ENCODE measurements around the gene COL9A3. TPM values are rescaled to one million over a fixed set of nuclear protein-coding genes. Genes with fewer than 3 reads are reported as not detected.
A peak's percentile ranks its signal among the peaks of the same experiment; 100 is the strongest.

The COL9A3 gene
- total RNA-seq (1 to 10 TPM in 8 of 9 donors, under 1 TPM in 1; 0.67 to 6.0 (median 1.9) TPM), polyA plus RNA-seq (1 to 10 TPM; 2.0 to 4.7 TPM)
- long read RNA-seq, donor 1, partial matches to known transcripts, result 2 of 4 reads
- long read RNA-seq, donor 1, other reads (novel, unspliced or antisense), result 1 of 4 reads
- long read RNA-seq, donor 2, partial matches to known transcripts, result 1 of 1 reads
- long read RNA-seq, donor 2, other reads (novel, unspliced or antisense), result 0 of 1 reads
- long read RNA-seq, donor 3, partial matches to known transcripts, result 2 of 4 reads
- long read RNA-seq, donor 3, other reads (novel, unspliced or antisense), result 1 of 4 reads

DNA sequence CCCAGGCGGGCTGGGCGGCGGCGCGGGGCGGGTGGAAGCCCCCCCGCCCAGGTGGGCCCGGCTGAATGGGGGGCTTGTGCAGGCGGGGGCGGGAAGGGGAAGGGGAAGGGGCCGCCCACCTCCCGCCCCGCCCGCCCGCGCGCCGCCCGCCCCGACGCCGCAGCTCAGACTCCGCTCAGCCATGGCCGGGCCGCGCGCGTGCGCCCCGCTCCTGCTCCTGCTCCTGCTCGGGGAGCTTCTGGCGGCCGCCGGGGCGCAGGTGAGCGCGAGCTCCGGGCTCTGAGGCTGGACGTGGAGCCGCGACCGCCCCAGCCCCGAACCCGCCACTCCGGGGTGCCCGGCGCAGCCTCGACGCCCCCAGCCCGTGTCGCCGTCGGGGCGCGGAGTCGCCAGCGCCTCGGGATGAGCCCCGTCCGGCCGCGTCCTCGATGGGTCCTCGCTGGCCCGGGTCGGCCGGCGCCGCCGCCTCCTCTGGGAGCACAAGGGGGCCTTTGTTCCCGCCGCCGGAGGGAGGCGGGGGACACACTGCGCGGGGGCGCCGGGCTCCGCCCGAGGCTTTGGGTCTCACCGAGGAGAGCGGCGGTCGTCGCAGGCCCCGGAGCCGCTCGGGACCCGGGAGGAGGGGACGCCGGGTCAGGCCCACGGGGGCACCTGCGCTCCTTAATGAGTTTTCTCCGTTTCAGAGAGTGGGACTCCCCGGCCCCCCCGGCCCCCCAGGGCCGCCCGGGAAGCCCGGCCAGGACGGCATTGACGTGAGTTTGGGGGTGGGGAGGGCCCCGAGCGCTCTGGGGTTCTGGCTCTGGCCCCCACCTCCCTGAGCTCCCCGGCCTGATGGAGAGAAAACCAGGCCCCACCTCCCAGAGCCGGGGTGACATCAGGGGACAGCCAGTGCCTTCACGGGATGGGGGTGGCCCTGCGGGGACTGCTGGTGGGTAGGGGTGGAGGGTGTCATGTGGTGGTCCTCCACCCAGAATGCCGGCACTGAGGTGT, at the start of gene COL9A3:
COL9A3 (plus strand) TSS at position 167 of the 990 bp plus-strand sequence; CDS start at position 182, 15 bp downstream.
- Histone ChIP-seq H3K27ac (peak within 1 kb of the TSS in 4 of 12 donors; percentile 13 to 64 (median 45)), H3K4me1 (peaks cover 0 to 57% (median 40%) of the 10 kb centered on the region in 12 donors), H3K27me3 (peaks cover 8 to 44% (median 31%) of the 10 kb centered on the region in 9 donors), H3K9me3 (no peaks in the 10 kb centered on the region), H3K4me3 (peak within 1 kb of the TSS; percentile 15 to 50 (median 38)), H3K36me3 (peaks cover 0 to 16% (median 12%) of the 10 kb centered on the region in 9 donors)
- no peak for ATAC-seq
- no peak for DNase-seq
- WGBS, 4 donors, result 9 to 53% (median 9%) methylated on average over 3 to 108 of the region's 108 CpGs
- TF ChIP-seq POLR2A (IDR thresholded peaks at IDR 0.05), result no peak
- TF ChIP-seq, protein P1, sequence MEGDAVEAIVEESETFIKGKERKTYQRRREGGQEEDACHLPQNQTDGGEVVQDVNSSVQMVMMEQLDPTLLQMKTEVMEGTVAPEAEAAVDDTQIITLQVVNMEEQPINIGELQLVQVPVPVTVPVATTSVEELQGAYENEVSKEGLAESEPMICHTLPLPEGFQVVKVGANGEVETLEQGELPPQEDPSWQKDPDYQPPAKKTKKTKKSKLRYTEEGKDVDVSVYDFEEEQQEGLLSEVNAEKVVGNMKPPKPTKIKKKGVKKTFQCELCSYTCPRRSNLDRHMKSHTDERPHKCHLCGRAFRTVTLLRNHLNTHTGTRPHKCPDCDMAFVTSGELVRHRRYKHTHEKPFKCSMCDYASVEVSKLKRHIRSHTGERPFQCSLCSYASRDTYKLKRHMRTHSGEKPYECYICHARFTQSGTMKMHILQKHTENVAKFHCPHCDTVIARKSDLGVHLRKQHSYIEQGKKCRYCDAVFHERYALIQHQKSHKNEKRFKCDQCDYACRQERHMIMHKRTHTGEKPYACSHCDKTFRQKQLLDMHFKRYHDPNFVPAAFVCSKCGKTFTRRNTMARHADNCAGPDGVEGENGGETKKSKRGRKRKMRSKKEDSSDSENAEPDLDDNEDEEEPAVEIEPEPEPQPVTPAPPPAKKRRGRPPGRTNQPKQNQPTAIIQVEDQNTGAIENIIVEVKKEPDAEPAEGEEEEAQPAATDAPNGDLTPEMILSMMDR (IDR thresholded peaks at IDR 0.05), result no peak
- intact Hi-C loops (cut with DNase I), result no loop called here

GRCh38 chr20:62768234-62768546, 48.7 kb upstream of the COL9A3 start:
- H3K9me3 ChIP-seq, result no peaks in the 10 kb centered on the region
- no peaks in the 10 kb centered on the region for H3K36me3 ChIP-seq
- ATAC-seq (no peak), DNase-seq (peak in 2 of 5 donors; percentile 1 to 23)
- no peak for TF ChIP-seq POLR2A (IDR thresholded peaks at IDR 0.05)
- TF ChIP-seq, protein P1 (IDR thresholded peaks at IDR 0.05), result no peak
- H3K27me3 ChIP-seq, result peaks cover 0 to 54% (median 10%) of the 10 kb centered on the region in 9 donors
- intact Hi-C loops (cut with DNase I), result no loop called here
- no peak overlapping the region for H3K4me3 ChIP-seq
- H3K27ac ChIP-seq, result no peak overlapping the region
- WGBS, 4 donors, result 83 to 85% (median 84%) methylated on average over 7 to 8 of the region's 8 CpGs
- peaks cover 0 to 9% (median 0%) of the 10 kb centered on the region in 12 donors for H3K4me1 ChIP-seq

DNA sequence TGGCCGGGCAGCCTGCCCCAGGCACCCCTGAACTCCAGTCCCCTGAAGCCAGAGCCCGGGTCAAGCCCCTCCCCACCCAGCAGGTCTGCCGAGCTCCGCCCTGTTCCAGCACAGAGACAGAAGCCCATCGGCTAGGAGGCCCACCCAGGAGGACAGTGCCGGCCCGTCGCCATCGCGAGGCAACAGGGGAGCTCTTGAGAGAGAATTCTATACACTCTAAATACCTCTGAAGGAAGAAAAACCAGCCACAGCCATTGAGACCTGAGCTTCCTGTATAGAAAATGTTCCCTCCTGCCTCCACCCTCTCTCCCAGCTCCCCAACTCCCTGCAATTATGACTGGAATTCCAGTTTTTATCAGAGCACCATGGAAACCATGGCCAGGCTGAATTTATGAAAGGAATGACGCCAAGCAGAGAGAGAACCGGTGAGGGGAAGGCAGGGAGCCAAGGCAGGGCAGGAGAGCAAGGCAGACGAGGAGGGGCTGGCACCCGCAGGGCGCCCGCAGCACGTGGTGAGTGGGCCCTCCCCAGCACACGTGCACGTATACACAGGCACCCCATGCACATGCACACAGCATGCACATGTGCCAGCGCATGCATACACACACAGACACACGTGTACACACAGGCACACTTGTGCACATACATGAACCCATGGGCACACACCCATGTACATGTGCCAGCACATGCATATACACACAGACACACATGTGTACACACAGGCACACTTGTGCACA, 48.1 kb upstream of the COL9A3 start:
- Histone ChIP-seq H3K36me3 (no peaks in the 10 kb centered on the region), H3K27ac (no peak overlapping the region), H3K27me3 (peaks cover 0 to 49% (median 9%) of the 10 kb centered on the region in 9 donors), H3K4me3 (no peak overlapping the region), H3K9me3 (no peaks in the 10 kb centered on the region), H3K4me1 (peaks cover 0 to 9% (median 0%) of the 10 kb centered on the region in 12 donors)
- intact Hi-C loops (cut with DNase I), result no loop called here
- 42 to 47% (median 43%) methylated on average over 17 to 21 of the region's 21 CpGs for WGBS, 4 donors
- TF ChIP-seq, protein P1 (IDR thresholded peaks at IDR 0.05), result no peak
- TF ChIP-seq POLR2A (IDR thresholded peaks at IDR 0.05), result no peak
- DNase-seq (peak in 3 of 5 donors; percentile 25 to 42 (median 40)), ATAC-seq (peak in 2 of 4 donors; percentile 31 to 52)
